K562 (cell line): ENCODE data around the gene CFAP251. TPM values are rescaled to one million over a fixed set of nuclear protein-coding genes. Genes with fewer than 3 reads are reported as not detected.
A peak's percentile ranks its signal among the peaks of the same experiment; 100 is the strongest.

Source experiments
- BCOR ChIP-seq: fragments of 450-650 bp; IDR thresholded peaks from 2 replicates; pipeline ENCODE4 v1.6.1; 2016
- CBX3 ChIP-seq, 2 experiments: IDR thresholded peaks; 1 replicate in 1 of 2; 2 replicates in 1 of 2; pipeline ENCODE4 v1.6.1; 2012; ENCODE audit warnings: inconsistent platforms in 2 of 2, low read length in 2 of 2, borderline replicate concordance in 1 of 2, control low read depth in 1 of 2
- CHAMP1 ChIP-seq: fragments of 450-650 bp; IDR thresholded peaks from 2 replicates; pipeline ENCODE4 v1.6.1; 2016; ENCODE audit warnings: mild to moderate bottlenecking
- CHD4 ChIP-seq: fragments of 200-600 bp; sonication (generic); IDR thresholded peaks from 3 replicates; pipeline ENCODE4 v1.6.1; 2012; ENCODE audit warnings: low read depth, mild to moderate bottlenecking, mixed read lengths, low read length, inconsistent platforms; ENCODE audit not compliant: insufficient read depth, insufficient replicate concordance, poor library complexity, severe bottlenecking
- KDM1A ChIP-seq, 2 experiments: fragments of 450-650 bp; IDR thresholded peaks; 2 replicates each; pipeline ENCODE4 v1.6.1; 2016; ENCODE audit warnings: mild to moderate bottlenecking in 2 of 2
- RBM14 ChIP-seq: fragments of 200-400 bp; formaldehyde crosslinking; IDR thresholded peaks from 2 replicates; pipeline ENCODE4 v1.6.1; 2018; ENCODE audit warnings: low read depth, mild to moderate bottlenecking, low read length, moderate library complexity, borderline replicate concordance; ENCODE audit not compliant: insufficient read depth
- RHOXF2B ChIP-seq: fragments of 250-450 bp; sonication (Bioruptor Pico); conservative IDR thresholded peaks from 2 replicates; pipeline ENCODE4 v1.5.1; 2021
- SAFB ChIP-seq: fragments of 200-400 bp; formaldehyde crosslinking; IDR thresholded peaks from 2 replicates; pipeline ENCODE4 v1.6.1; 2017; ENCODE audit warnings: low read depth, low read length, borderline replicate concordance
- SMAD1 ChIP-seq: fragments of 150-350 bp; IDR thresholded peaks from 2 replicates; pipeline ENCODE4 v1.6.1; 2014; ENCODE audit warnings: low read length, low read depth; ENCODE audit not compliant: partially characterized antibody
- SMARCA5 ChIP-seq: fragments of 450-650 bp; IDR thresholded peaks from 2 replicates; pipeline ENCODE4 v1.6.1; 2016
- SRSF7 ChIP-seq: fragments of 200-400 bp; formaldehyde crosslinking; optimal IDR thresholded peaks from 2 replicates; pipeline ENCODE3; 2017; ENCODE audit warnings: mild to moderate bottlenecking, low read depth, low read length
- polyA plus RNA-seq, 8 experiments: library from polyadenylated mRNA; depleted of rRNA in 4 of 8; stranded (reverse) in 5 of 8; unstranded in 3 of 8; fragments of >200 nt; fragmentation: Nextera tagmentation in 2 of 8; fragmentation: Illumina TruSeq in 1 of 8; extraction: Ambion mirVana in 2 of 8; extraction: Trizol in 1 of 8; gene quantifications; 2 replicates each; pipeline versions ENCODE4 v1.2.1 to v1.2.3, GENCODE V29; 2011 to 2014; ENCODE audit warnings: inconsistent platforms in 1 of 8, missing spikeins in 1 of 8
- total RNA-seq, 7 experiments: library from RNA; depleted of rRNA in 6 of 7; stranded (reverse); fragments of >200 nt in 6 of 7; fragmentation: Illumina TruSeq in 2 of 7; extraction: Trizol in 2 of 7; gene quantifications; 2 replicates each; pipeline versions ENCODE4 v1.2.1 to v1.2.3, GENCODE V29; 2011 to 2021; ENCODE audit warnings: low replicate concordance in 1 of 7

Gene CFAP251
- total and polyA plus RNA-seq, 9 of the 15 experiments (the other 6 are each of a cell fraction or from before 2014, with no cell fraction given) = 16.6 to 31.0 (median 19.1) TPM

GRCh38 chr12:121932176-121932536, 13.8 kb downstream of the CFAP251 start (continued):
- no peak for TF ChIP-seq CHAMP1
- TF ChIP-seq RBM14 = no peak
- TF ChIP-seq SAFB = no peak
- TF ChIP-seq SRSF7 = no peak
- peak; percentile 74 for TF ChIP-seq CHD4
- 0 out of 3 replicates have a peak, but pooled peaks of 1 of the 2 experiments have one; percentile 15 for TF ChIP-seq CBX3 (IDR thresholded peaks at IDR 0.05; ENCODE audit: borderline replicate concordance in 1 of 2, low read length in 2 of 2)
- no peak for TF ChIP-seq RHOXF2B (CRISPR knock-in tag)
- peak; percentile 74 to 87 for TF ChIP-seq KDM1A (IDR thresholded peaks at IDR 0.05)
- TF ChIP-seq SMARCA5 = peak; percentile 69; the same call in 1 of the 2 replicates
- TF ChIP-seq BCOR = peak; percentile 98
- no peak for TF ChIP-seq SMAD1
